HG03469 (cell line): Measurements from ENCODE around the gene MUC5B.

Source experiments
- ATAC-seq: cut with Tn5 transposase; IDR thresholded peaks from one replicate; pipeline ENCODE4 v1.9.1; 2021; ENCODE audit warnings: mild to moderate bottlenecking, moderate library complexity, moderate number of reproducible peaks; ENCODE audit not compliant: unreplicated experiment

Gene MUC5B

GRCh38 chr11:1218788-1219445 is 3.9 kb upstream of the MUC5B start:
- ATAC-seq: no peak

- ATAC-seq: no peak
These were observed 3.4 kb upstream of the MUC5B start for GRCh38 chr11:1219446-1219833.

GRCh38 chr11:1219834-1220815 is 2.7 kb upstream of the MUC5B start:
- ATAC-seq: no peak

- ATAC-seq: no peak
These were observed 1.7 kb upstream of the MUC5B start for GRCh38 chr11:1220941-1221721.

- no peak for ATAC-seq
These were observed 986 bp upstream of the MUC5B start for GRCh38 chr11:1221848-1222311.

- ATAC-seq: no peak
These were observed 662 bp downstream of the MUC5B start for GRCh38 chr11:1223346-1224110.

GRCh38 chr11:1224111-1224490 is 1.2 kb downstream of the MUC5B start:
- no peak for ATAC-seq

GRCh38 chr11:1224491-1225385 is 1.9 kb downstream of the MUC5B start:
- no peak for ATAC-seq

GRCh38 chr11:1225386-1226225 is 2.7 kb downstream of the MUC5B start:
- no peak for ATAC-seq

GRCh38 chr11:1226226-1226985 is 3.5 kb downstream of the MUC5B start:
- no peak for ATAC-seq

- ATAC-seq: no peak
These were observed 4.2 kb downstream of the MUC5B start for GRCh38 chr11:1226986-1227550.

GRCh38 chr11:1227551-1228100 is 4.8 kb downstream of the MUC5B start:
- no peak for ATAC-seq

- no peak for ATAC-seq
These were observed 5.4 kb downstream of the MUC5B start for GRCh38 chr11:1228101-1228821.

GRCh38 chr11:1228921-1229451 is 6.1 kb downstream of the MUC5B start:
- ATAC-seq: no peak

- no peak for ATAC-seq
These were observed 6.7 kb downstream of the MUC5B start for GRCh38 chr11:1229471-1230120.

- ATAC-seq: no peak
These were observed 7.2 kb downstream of the MUC5B start for GRCh38 chr11:1230121-1230455.
